Fibroblast of lung (primary cell): ENCODE data around the gene KIN. TPM values are rescaled to one million over a fixed set of nuclear protein-coding genes. Genes with fewer than 3 reads are reported as not detected.

Source experiments
- DNase-seq, 2 donors: peaks; one replicate each; pipeline versions ENCODE4 v3.0.0 to v3.0.0-alpha.2; 2010; ENCODE audit warnings: low read depth in 2 of 2
- H2AFZ ChIP-seq: 2 replicates; pipeline ENCODE4 v1.5.1; 2012; ENCODE audit warnings: low read length, control low read depth, inconsistent platforms
- H3K27ac ChIP-seq: 2 replicates; pipeline ENCODE4 v1.5.1; 2011; ENCODE audit warnings: low read length, control low read depth; ENCODE audit not compliant: insufficient read depth
- H3K27me3 ChIP-seq: 2 replicates; pipeline ENCODE4 v1.5.1; 2011; ENCODE audit warnings: mild to moderate bottlenecking, low read length; ENCODE audit not compliant: control insufficient read depth, insufficient read depth
- H3K36me3 ChIP-seq: 2 replicates; pipeline ENCODE4 v1.5.1; 2011; ENCODE audit warnings: low read length; ENCODE audit not compliant: control insufficient read depth, insufficient read depth
- H3K4me1 ChIP-seq: 2 replicates; pipeline ENCODE4 v1.5.1; 2011; ENCODE audit warnings: low read length; ENCODE audit not compliant: control insufficient read depth, insufficient read depth; ENCODE audit errors: extremely low read depth
- H3K4me2 ChIP-seq: 2 replicates; pipeline ENCODE4 v1.5.1; 2011; ENCODE audit warnings: low read length, control low read depth; ENCODE audit not compliant: insufficient read depth; ENCODE audit errors: extremely low read depth
- H3K4me3 ChIP-seq, 4 experiments: fragments of 200-600 bp in 1 of 4; sonication (generic) in 1 of 4; replicated peaks in 1 of 4; 2 replicates each; pipeline ENCODE4 v1.5.1; 2011 to 2016; ENCODE audit warnings: low read length in 4 of 4, low read depth in 3 of 4, mild to moderate bottlenecking in 3 of 4, control low read depth in 2 of 4, inconsistent platforms in 1 of 4, mixed read lengths in 1 of 4; ENCODE audit not compliant: insufficient read depth in 1 of 4; ENCODE audit errors: control extremely low read depth in 1 of 4
- H3K79me2 ChIP-seq: 2 replicates; pipeline ENCODE4 v1.5.1; 2012; ENCODE audit warnings: mild to moderate bottlenecking, low read length, inconsistent platforms; ENCODE audit not compliant: control insufficient read depth, insufficient read depth
- H3K9ac ChIP-seq: 2 replicates; pipeline ENCODE4 v1.5.1; 2011; ENCODE audit warnings: mild to moderate bottlenecking, low read length, control low read depth; ENCODE audit not compliant: insufficient read depth
- H3K9me3 ChIP-seq: 2 replicates; pipeline ENCODE4 v1.5.1; 2012; ENCODE audit warnings: low read depth, low read length; ENCODE audit not compliant: control insufficient read depth, insufficient read depth
- H4K20me1 ChIP-seq: 2 replicates; pipeline ENCODE4 v1.5.1; 2011; ENCODE audit warnings: low read length; ENCODE audit not compliant: control insufficient read depth, insufficient read depth; ENCODE audit errors: extremely low read depth
- CTCF ChIP-seq, 2 donors: IDR thresholded peaks in 1 of 2; conservative IDR thresholded peaks in 1 of 2; 1 replicate in 1 of 2; 2 replicates in 1 of 2; pipeline ENCODE4 v1.5.1; 2011 to 2012; ENCODE audit warnings: low read length in 2 of 2, control low read depth in 1 of 2, inconsistent platforms in 1 of 2, low read depth in 1 of 2, mild to moderate bottlenecking in 1 of 2
- EZH2 ChIP-seq: IDR thresholded peaks from 2 replicates; pipeline ENCODE4 v1.5.1; 2012; ENCODE audit warnings: low read length, control low read depth, mild to moderate bottlenecking; ENCODE audit errors: missing control alignments
- polyA plus RNA-seq, 2 donors: library from polyadenylated mRNA; depleted of rRNA in 1 of 2; stranded (reverse) in 1 of 2; unstranded in 1 of 2; fragments of >200 nt; gene quantifications; 2 replicates each; pipeline ENCODE4 v1.2.1, GENCODE V29; 2011 to 2012; ENCODE audit warnings: missing spikeins in 1 of 2
- total RNA-seq: library from RNA; depleted of rRNA; stranded (reverse); fragments of >200 nt; gene quantifications from 2 replicates; pipeline ENCODE4 v1.2.1, GENCODE V29; 2014

The KIN gene
- total and polyA plus RNA-seq, 2 donors (not counting 1 experiment from before 2014, with no cell fraction given), result 9.6 to 10.1 TPM

- Histone ChIP-seq H3K36me3 (no peaks in the 10 kb centered on the region), H3K9me3 (no peaks in the 10 kb centered on the region), H3K4me1 (no peaks in the 10 kb centered on the region), H3K4me3 (no peak overlapping the region), H3K79me2 (no peaks in the 10 kb centered on the region), H3K9ac (no peak overlapping the region), H2AFZ (no peak overlapping the region), H3K4me2 (no peak overlapping the region), H3K27ac (no peak overlapping the region), H4K20me1 (no peaks in the 10 kb centered on the region), H3K27me3 (peaks cover 4% of the 10 kb centered on the region)
- DNase-seq, result no peak
- TF ChIP-seq CTCF (conservative IDR thresholded peaks at IDR 0.05 in 1 of 2, IDR thresholded peaks at IDR 0.05 in 1 of 2; ENCODE audit: low read depth in 1 of 2, low read length in 2 of 2) (no peak), EZH2 (no peak)
These were observed 22.6 kb upstream of the KIN start for GRCh38 chr10:7810443-7810842.

GRCh38 chr10:7808686-7809267 lies 21.0 kb upstream of the KIN start:
- no peak for TF ChIP-seq EZH2
- no peak for TF ChIP-seq CTCF (conservative IDR thresholded peaks at IDR 0.05 in 1 of 2, IDR thresholded peaks at IDR 0.05 in 1 of 2; ENCODE audit: low read depth in 1 of 2, low read length in 2 of 2)
- Histone ChIP-seq H3K4me2 (no peak overlapping the region), H3K79me2 (no peaks in the 10 kb centered on the region), H3K36me3 (peaks cover 6% of the 10 kb centered on the region), H3K9ac (no peak overlapping the region), H3K9me3 (no peaks in the 10 kb centered on the region), H3K27me3 (peaks cover under 1% of the 10 kb centered on the region), H2AFZ (no peak overlapping the region), H4K20me1 (no peaks in the 10 kb centered on the region), H3K4me3 (no peak overlapping the region), H3K27ac (no peak overlapping the region), H3K4me1 (no peaks in the 10 kb centered on the region)
- no peak for DNase-seq

GRCh38 chr10:7804741-7805140 lies 16.9 kb upstream of the KIN start:
- peaks cover 12% of the 10 kb centered on the region for H3K36me3 ChIP-seq
- TF ChIP-seq EZH2 (no peak), CTCF (conservative IDR thresholded peaks at IDR 0.05 in 1 of 2, IDR thresholded peaks at IDR 0.05 in 1 of 2; ENCODE audit: low read depth in 1 of 2, low read length in 2 of 2) (no peak)

More at GRCh38 chr10:7804741-7805140, 16.9 kb upstream of the KIN start:
- peaks cover 1% of the 10 kb centered on the region for H3K79me2 ChIP-seq
- DNase-seq, result no peak
- no peak overlapping the region for H3K9ac ChIP-seq
- H3K27ac ChIP-seq, result no peak overlapping the region
- H3K4me2 ChIP-seq, result no peak overlapping the region
- no peak overlapping the region for H2AFZ ChIP-seq
- H3K9me3 ChIP-seq, result no peaks in the 10 kb centered on the region
- H3K27me3 ChIP-seq, result no peaks in the 10 kb centered on the region
- H4K20me1 ChIP-seq, result no peaks in the 10 kb centered on the region
- H3K4me1 ChIP-seq, result no peaks in the 10 kb centered on the region
- H3K4me3 ChIP-seq, result no peak overlapping the region
